T47D (cell line): ENCODE data around the gene PDZK1IP1.
"Not testable (repeated sequence)": the region's sequence is repeated elsewhere in the genome, so short reads cannot be mapped to it uniquely, and the experiment has no call there.

Source experiments
- DNase-seq, 2 experiments: peaks; one replicate each; pipeline versions ENCODE4 v3.0.0 to v3.0.0-alpha.2; 2011 to 2012; ENCODE audit warnings: low read depth in 1 of 2, low spot score in 1 of 2
- JUND ChIP-seq: IDR thresholded peaks from 2 replicates; pipeline ENCODE4 v1.6.1; 2012; ENCODE audit warnings: low read depth
- in situ Hi-C: cut with HindIII; loops from 2 replicates; pipeline ENCODE4 v1.10.0; 2016; ENCODE audit warnings: low sequenced_read_pairs, low pct_unique_long_range_greater_than_20kb

Gene PDZK1IP1

DNA sequence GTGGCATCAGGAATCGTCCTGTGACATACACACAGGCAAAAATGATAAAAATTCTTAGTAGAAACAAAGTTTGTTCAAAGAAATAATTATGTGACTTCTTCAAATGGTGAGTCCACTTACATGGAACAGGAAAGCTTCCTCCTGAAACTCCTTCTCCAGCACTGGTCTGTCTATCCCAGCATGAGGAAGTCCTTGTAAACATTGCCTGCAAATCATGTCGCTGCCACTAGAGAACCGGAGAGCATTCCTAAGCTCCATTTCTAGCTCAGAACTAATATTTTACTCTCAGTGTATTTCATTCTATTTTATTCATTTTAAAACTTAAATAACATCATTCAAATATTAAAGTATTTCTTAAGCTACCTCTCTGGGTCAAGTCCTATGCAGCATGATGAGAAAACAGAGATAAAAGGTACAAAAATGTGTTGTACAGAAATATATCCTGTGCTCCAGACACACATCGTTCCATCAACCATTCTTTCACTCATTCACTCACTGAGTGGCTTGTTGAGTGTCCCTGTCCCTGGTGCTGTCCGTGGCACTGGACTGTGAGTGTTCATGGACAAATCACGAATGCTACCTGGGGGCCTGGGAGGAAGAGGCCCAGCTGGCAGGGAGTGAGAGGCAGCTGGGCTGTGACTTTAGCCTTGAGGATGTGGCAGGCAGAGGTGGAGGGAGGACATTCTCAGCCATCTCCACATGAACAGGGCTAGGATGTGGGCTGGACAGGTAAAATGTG lies 42.6 kb downstream of the PDZK1IP1 start:
- TF ChIP-seq JUND: no peak
- peak in 1 of 2 experiments; percentile 15 for DNase-seq
- in situ Hi-C loops: no loop called here

DNA sequence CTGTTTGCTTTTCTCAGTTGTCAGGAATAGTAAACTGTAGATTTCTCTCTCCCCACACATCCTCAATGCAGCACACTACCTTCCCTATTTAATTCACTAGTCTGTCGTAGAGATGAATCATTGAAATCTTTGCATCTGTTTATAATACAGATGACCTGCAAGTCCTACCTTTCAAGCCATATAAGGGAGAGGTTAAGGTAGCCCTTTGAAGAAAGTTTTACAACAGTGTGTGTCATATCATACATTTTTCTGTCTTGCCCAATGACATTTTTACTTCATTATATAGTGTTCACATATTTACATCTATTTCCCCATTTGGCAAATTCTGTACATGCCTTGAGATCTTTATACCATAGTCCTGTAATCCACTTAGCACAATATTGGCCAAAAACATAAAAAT lies 43.3 kb downstream of the PDZK1IP1 start:
- DNase-seq, in situ Hi-C loops: not testable (repeated sequence)

GRCh38 chr1:47143654-47144053 lies 46.2 kb downstream of the PDZK1IP1 start:
- peak in 1 of 2 experiments; percentile 2 for DNase-seq
- in situ Hi-C loops: not testable (repeated sequence)

DNA sequence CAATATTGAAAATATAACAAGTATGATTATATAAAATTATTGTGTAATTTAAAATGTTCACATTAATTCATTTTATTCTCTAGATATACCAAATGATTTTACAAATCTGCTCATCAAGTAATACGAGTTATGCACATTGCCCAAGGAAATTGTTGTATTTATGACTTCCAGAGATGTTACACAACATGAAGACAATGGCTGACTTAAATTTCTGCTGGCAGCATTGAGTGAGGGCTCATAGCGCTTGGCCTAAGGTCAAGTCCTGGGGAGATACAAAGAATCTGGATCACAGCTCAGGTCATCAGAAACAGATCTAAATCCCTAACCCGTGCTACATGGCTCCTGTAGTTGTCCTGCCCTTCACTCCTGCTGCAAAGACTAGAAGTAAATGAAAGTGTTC lies 49.5 kb downstream of the PDZK1IP1 start:
- DNase-seq, in situ Hi-C loops: not testable (repeated sequence)

DNA sequence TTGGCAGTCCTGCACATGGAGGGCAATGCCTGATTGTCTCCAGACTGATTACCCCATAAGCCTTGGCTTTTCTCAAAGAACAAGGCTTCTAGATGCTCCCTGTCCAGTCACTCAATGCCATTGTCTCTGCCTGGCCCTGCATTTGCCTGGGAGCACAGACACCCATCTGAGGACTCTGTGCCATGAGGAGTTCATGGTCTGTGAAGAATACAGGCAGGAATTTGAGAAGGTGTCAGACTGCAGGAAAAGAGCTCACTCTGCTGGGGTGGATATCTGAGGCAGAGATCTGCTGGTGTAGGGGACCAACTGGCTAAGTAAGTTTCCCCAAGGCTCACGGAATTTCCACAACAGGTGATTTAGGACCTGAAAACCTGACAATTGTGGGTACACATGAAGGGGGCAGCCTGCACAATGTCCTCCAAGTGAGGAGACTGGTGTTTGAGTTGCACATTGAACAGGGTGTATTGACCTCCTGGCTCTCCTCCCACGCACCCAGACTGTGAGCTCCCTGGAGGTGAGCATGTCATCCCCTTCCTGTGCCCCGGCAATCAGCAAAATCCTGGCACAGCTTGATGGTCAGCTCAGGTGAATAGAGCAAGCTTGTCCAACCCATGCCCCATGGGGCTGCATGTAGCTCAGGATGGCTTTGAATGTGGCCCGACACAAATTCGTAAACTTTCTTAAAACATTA lies 51.8 kb downstream of the PDZK1IP1 start:
- in situ Hi-C loops: no loop called here
- DNase-seq: peak in 1 of 2 experiments; percentile 7

DNA sequence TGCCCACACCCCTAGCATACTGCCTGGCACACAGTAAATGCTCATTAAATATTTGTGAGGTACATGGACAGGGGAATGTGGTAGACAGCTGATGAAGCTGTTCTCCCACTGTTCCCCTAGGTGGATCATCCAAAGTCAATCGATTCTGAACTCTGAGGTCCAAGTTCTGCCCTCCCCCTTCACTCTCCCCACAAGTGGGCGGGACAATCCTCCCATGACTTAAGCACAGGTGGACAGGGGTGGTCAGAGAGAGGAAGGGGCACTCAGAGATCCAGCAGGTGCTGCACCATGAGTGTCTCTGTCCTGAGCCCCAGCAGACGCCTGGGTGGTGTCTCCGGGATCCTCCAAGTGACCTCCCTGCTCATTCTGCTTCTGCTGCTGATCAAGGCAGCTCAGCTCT lies 52.6 kb downstream of the PDZK1IP1 start, which contains the start of gene CYP4A22:
Gene CYP4A22, plus strand, starts transcription at position 244 of the 400 bp plus-strand sequence. Its CDS starts 45 bp downstream, at position 289.
- in situ Hi-C loops: no loop called here
- no peak for DNase-seq
- no peak for TF ChIP-seq JUND

More for the DNA sequence above, 51.8 kb downstream of the PDZK1IP1 start:
- no peak for TF ChIP-seq JUND
